Measurements from ENCODE around the gene COQ9.
A peak's percentile ranks its signal among the peaks of the same experiment; 100 is the strongest.
"Not testable (repeated sequence)": the region's sequence is repeated elsewhere in the genome, so short reads cannot be mapped to it uniquely, and the experiment has no call there.

The COQ9 gene

DNA sequence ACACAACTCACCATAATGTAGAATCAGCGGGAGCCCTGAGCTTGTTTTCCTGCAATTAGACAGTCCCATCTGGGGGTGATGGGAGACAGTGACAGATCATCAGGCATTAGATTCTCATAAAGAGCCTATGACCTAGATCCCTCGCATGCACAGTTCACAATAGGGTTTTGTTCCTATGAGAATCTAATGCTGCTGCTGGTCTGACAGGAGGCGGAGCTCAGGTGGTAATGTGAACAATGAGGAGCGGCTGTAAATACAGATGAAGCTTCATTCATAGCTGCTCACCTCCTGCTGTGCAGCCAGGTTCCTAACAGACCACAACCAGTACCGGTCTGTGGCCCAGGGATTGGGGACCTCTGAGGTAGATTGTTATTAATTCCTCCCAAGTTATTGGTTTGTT lies 42.0 kb downstream of the COQ9 start:
- Mint-ChIP-seq H3K4me1 (ENCODE audit: low read depth in 2 of 2) (peaks cover 19 to 20% of the 10 kb centered on the region in 2 donors), H3K27ac (no peak overlapping the region), H3K9me3 (no peaks in the 10 kb centered on the region), H3K4me3 (no peak overlapping the region), H3K36me3 (ENCODE audit: insufficient read depth) (peaks cover 3% of the 10 kb centered on the region), H3K27me3 (peaks cover 2 to 6% of the 10 kb centered on the region in 2 donors)
- DNase-seq (no peak), ATAC-seq (replicated peaks) (no peak)

GRCh38 chr16:57493767-57494166 lies 46.5 kb downstream of the COQ9 start:
- no peaks in the 10 kb centered on the region for H3K4me1 Mint-ChIP-seq (ENCODE audit: low read depth in 2 of 2)
- peaks cover 8 to 10% of the 10 kb centered on the region in 2 donors for H3K27me3 Mint-ChIP-seq
- no peak overlapping the region for H3K4me3 Mint-ChIP-seq
- no peaks in the 10 kb centered on the region for H3K36me3 Mint-ChIP-seq (ENCODE audit: insufficient read depth)
- DNase-seq (no peak), ATAC-seq (replicated peaks) (no peak)
- H3K27ac Mint-ChIP-seq: no peak overlapping the region
- no peaks in the 10 kb centered on the region for H3K9me3 Mint-ChIP-seq

- Mint-ChIP-seq H3K9me3 (no peaks in the 10 kb centered on the region), H3K27ac (no peak overlapping the region), H3K36me3 (ENCODE audit: insufficient read depth) (no peaks in the 10 kb centered on the region), H3K4me3 (no peak overlapping the region), H3K27me3 (peaks cover 12 to 16% of the 10 kb centered on the region in 2 donors), H3K4me1 (ENCODE audit: low read depth in 2 of 2) (peaks cover 3 to 8% of the 10 kb centered on the region in 2 donors)
- DNase-seq (no peak), ATAC-seq (replicated peaks) (no peak)
Observed at GRCh38 chr16:57497121-57497520, 49.8 kb downstream of the COQ9 start.

DNA sequence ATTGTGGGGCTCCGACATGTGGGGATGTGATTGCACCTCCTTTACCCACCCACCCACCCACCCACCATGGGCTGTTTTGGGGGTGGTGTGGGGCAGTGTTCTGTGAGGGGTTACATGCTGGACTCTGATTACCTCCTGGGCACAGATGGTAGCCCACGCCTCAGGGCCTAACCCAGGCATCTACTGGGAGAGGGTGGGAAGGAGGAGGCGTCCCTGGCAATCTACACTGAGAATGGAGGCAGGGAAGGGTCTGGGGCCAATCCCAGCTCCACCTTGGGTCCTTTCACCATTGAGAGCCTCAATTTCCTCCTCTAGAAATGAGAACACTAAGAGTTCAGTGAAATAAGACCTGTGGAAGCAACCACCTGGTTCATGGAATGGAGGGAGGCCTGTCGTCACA lies 50.8 kb downstream of the COQ9 start:
- no peaks in the 10 kb centered on the region for H3K9me3 Mint-ChIP-seq

DNA sequence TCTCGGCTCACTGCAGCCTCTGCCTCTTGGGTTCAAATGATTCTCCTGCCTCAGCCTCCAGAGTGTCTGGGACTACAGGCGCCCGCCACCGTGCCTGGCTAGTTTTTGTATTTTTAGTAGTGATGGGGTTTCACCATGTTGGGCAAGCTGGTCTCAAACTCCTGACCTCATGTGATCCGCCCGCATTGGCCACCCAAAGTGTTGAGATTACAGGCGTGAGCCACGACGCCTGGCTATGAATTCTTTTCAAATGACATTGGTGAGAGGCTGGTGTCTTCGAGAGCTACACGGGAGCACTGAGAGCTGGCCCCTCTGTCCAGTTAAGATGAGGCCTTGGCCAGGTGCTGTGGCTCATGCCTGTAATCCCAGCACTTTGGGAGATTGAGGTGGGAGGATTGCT lies 52.7 kb downstream of the COQ9 start:
- ATAC-seq (replicated peaks); H3K27ac Mint-ChIP-seq; H3K4me1 Mint-ChIP-seq (ENCODE audit: low read depth in 2 of 2); DNase-seq; H3K27me3 Mint-ChIP-seq; H3K4me3 Mint-ChIP-seq; H3K36me3 Mint-ChIP-seq (ENCODE audit: insufficient read depth); H3K9me3 Mint-ChIP-seq: not testable (repeated sequence)

More for the DNA sequence above, 50.8 kb downstream of the COQ9 start:
- DNase-seq (no peak), ATAC-seq (replicated peaks) (no peak)
- no peak overlapping the region for H3K4me3 Mint-ChIP-seq
- H3K36me3 Mint-ChIP-seq (ENCODE audit: insufficient read depth): no peaks in the 10 kb centered on the region
- peaks cover 12 to 16% of the 10 kb centered on the region in 2 donors for H3K27me3 Mint-ChIP-seq
- H3K27ac Mint-ChIP-seq: no peak overlapping the region
- peaks cover 3 to 8% of the 10 kb centered on the region in 2 donors for H3K4me1 Mint-ChIP-seq (ENCODE audit: low read depth in 2 of 2)

DNA sequence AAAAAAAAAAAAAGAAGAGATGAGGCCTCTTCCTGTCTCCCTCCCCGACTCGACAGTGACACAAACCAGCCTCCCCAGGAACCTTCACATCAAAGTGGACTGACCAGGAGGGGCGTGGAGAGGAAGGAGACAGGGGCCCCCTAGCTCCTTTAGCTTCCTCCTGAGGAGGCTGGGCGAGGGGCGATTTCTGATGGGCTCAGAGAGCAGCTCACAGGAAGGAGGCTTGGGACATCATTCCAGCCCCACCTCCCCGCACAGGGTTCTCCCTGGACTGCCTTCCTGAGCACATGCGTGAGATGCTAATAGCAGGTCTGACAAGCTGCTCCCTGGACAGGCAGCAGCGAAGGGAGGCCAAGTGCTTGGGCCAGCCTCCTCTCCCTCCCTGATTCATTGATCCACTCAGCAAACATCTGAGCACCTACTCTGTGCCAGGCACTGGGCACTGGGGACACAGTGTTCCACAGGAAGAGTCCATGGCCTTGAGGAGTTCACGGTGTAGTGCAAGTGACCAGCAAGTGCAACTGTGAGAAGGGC lies 53.4 kb downstream of the COQ9 start:
- H3K27me3 Mint-ChIP-seq: peaks cover 6 to 10% of the 10 kb centered on the region in 2 donors
- H3K36me3 Mint-ChIP-seq (ENCODE audit: insufficient read depth): no peaks in the 10 kb centered on the region
- H3K4me1 Mint-ChIP-seq (ENCODE audit: low read depth in 2 of 2): peaks cover 3 to 8% of the 10 kb centered on the region in 2 donors
- H3K27ac Mint-ChIP-seq: peak overlapping the region in 1 of 2 donors; percentile 44
- no peak for ATAC-seq (replicated peaks)
- no peaks in the 10 kb centered on the region for H3K9me3 Mint-ChIP-seq
- DNase-seq: no peak
- H3K4me3 Mint-ChIP-seq: no peak overlapping the region

DNA sequence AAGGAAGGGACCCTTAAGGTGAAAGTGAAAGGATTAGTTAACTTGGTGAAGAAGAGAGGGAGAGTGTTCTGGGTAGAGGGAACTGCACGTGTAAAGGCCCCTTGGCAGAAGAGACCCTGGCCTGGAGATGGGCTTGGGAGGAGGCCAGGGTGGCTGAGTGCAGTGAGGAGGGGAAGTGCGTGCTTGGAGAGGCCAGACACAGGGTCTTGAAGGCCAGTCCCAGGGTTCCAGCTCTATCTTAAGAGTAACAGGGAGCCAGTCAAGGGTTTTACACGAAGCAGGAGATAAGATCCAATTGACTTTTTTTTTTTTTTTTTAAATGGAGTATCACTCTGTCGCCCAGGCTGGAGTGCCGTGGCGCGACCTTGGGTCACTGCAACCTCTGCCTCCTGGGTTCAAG lies 54.2 kb downstream of the COQ9 start:
- H3K27ac Mint-ChIP-seq: peak overlapping the region in 1 of 2 donors; percentile 44
- H3K36me3 Mint-ChIP-seq (ENCODE audit: insufficient read depth): no peaks in the 10 kb centered on the region
- ATAC-seq (replicated peaks): no peak
- no peaks in the 10 kb centered on the region for H3K9me3 Mint-ChIP-seq
- H3K27me3 Mint-ChIP-seq: peaks cover 10 to 15% of the 10 kb centered on the region in 2 donors
- no peak overlapping the region for H3K4me3 Mint-ChIP-seq
- peaks cover 3 to 8% of the 10 kb centered on the region in 2 donors for H3K4me1 Mint-ChIP-seq (ENCODE audit: low read depth in 2 of 2)
- no peak for DNase-seq

- DNase-seq: no peak
- Mint-ChIP-seq H3K4me1 (ENCODE audit: low read depth in 2 of 2) (peaks cover 3 to 8% of the 10 kb centered on the region in 2 donors), H3K4me3 (no peak overlapping the region), H3K27ac (no peak overlapping the region), H3K36me3 (ENCODE audit: insufficient read depth) (no peaks in the 10 kb centered on the region), H3K9me3 (no peaks in the 10 kb centered on the region), H3K27me3 (peaks cover 13 to 22% of the 10 kb centered on the region in 2 donors)
- no peak for ATAC-seq (replicated peaks)
Observed at GRCh38 chr16:57502048-57502775, 54.9 kb downstream of the COQ9 start.

DNA sequence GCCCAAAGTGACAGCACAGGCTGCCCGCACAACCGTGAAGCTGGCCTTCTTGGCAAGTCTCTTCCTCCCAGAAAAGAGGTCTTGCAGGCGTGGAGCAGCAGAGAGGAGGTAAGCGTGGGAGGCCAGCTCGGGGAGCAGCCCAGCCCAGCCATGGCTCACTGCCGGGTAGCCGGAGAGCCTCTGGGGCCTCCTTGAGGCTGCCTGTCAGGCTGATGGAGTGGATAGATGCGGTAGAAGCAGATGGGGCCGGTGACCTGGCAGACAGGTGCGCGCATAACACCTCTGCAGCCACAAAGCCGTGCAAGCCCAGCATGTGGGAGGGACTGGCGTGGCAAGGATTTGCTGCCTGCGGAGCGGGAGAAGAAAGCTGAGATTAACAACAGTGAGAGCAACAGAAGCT lies 56.1 kb downstream of the COQ9 start:
- Mint-ChIP-seq H3K36me3 (ENCODE audit: insufficient read depth) (no peaks in the 10 kb centered on the region), H3K4me3 (no peak overlapping the region), H3K4me1 (ENCODE audit: low read depth in 2 of 2) (peaks cover 3 to 8% of the 10 kb centered on the region in 2 donors), H3K27ac (peak overlapping the region in 1 of 2 donors; percentile 26), H3K9me3 (no peaks in the 10 kb centered on the region), H3K27me3 (peaks cover 13 to 24% of the 10 kb centered on the region in 2 donors)
- DNase-seq (no peak), ATAC-seq (replicated peaks) (no peak)

- H3K4me3 Mint-ChIP-seq: no peak overlapping the region
- H3K27me3 Mint-ChIP-seq: peaks cover 8 to 18% of the 10 kb centered on the region in 2 donors
- no peaks in the 10 kb centered on the region for H3K36me3 Mint-ChIP-seq (ENCODE audit: insufficient read depth)
- DNase-seq (no peak), ATAC-seq (replicated peaks) (no peak)
- H3K4me1 Mint-ChIP-seq (ENCODE audit: low read depth in 2 of 2): peaks cover 3 to 8% of the 10 kb centered on the region in 2 donors
- no peak overlapping the region for H3K27ac Mint-ChIP-seq
- no peaks in the 10 kb centered on the region for H3K9me3 Mint-ChIP-seq
Observed at GRCh38 chr16:57504001-57504400, 56.7 kb downstream of the COQ9 start.

DNA sequence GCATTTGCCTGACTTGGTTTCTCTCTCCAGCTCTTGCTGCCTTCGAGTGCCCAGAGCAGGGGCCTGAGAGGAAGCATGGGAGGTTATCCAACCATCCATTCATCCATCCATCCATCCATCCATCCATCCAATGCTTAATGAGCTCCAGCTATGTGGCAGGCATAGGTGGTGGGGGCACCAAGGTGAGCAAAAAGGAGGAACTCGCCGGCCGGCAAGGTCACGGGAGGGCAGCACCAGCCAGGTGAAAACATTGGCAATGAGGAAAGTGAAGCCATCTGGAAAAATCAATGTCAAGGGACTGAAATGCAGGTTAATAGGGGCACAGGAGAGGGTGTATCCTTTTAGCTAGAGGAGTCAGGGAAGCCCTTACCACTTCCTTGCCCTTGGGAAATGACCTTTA lies 57.2 kb downstream of the COQ9 start:
- H3K36me3 Mint-ChIP-seq (ENCODE audit: insufficient read depth): no peaks in the 10 kb centered on the region
- H3K9me3 Mint-ChIP-seq: no peaks in the 10 kb centered on the region
- peaks cover 7 to 15% of the 10 kb centered on the region in 2 donors for H3K27me3 Mint-ChIP-seq
- DNase-seq (no peak), ATAC-seq (replicated peaks) (no peak)
- no peak overlapping the region for H3K4me3 Mint-ChIP-seq
- no peak overlapping the region for H3K27ac Mint-ChIP-seq
- peaks cover 3 to 8% of the 10 kb centered on the region in 2 donors for H3K4me1 Mint-ChIP-seq (ENCODE audit: low read depth in 2 of 2)

- Mint-ChIP-seq H3K27ac (no peak overlapping the region), H3K9me3 (no peaks in the 10 kb centered on the region), H3K27me3 (peaks cover 7 to 15% of the 10 kb centered on the region in 2 donors), H3K4me1 (ENCODE audit: low read depth in 2 of 2) (peaks cover 3 to 8% of the 10 kb centered on the region in 2 donors), H3K36me3 (ENCODE audit: insufficient read depth) (no peaks in the 10 kb centered on the region), H3K4me3 (no peak overlapping the region)
- DNase-seq (no peak), ATAC-seq (replicated peaks) (no peak)
Observed at GRCh38 chr16:57505169-57505568, 57.9 kb downstream of the COQ9 start.

GRCh38 chr16:57507136-57508034 lies 60.1 kb downstream of the COQ9 start:
- H3K4me3 Mint-ChIP-seq: no peak overlapping the region
- no peak overlapping the region for H3K27ac Mint-ChIP-seq
- H3K27me3 Mint-ChIP-seq: peaks cover 7 to 15% of the 10 kb centered on the region in 2 donors
- H3K4me1 Mint-ChIP-seq (ENCODE audit: low read depth in 2 of 2): no peaks in the 10 kb centered on the region
- no peak for DNase-seq
- H3K36me3 Mint-ChIP-seq (ENCODE audit: insufficient read depth): peaks cover under 1% of the 10 kb centered on the region
- H3K9me3 Mint-ChIP-seq: no peaks in the 10 kb centered on the region
- ATAC-seq (replicated peaks): no peak
